NT2/D1 (cell line): ENCODE data around the gene GOLGB1.

Experiments used
- SUZ12 ChIP-seq: IDR thresholded peaks from 2 replicates; pipeline ENCODE4 v1.6.1; 2011; ENCODE audit not compliant: insufficient read length, insufficient read depth; ENCODE audit errors: extremely low read depth
- YY1 ChIP-seq: IDR thresholded peaks from 2 replicates; pipeline ENCODE4 v1.6.1; 2011; ENCODE audit not compliant: insufficient read length, insufficient read depth
- ZNF274 ChIP-seq: IDR thresholded peaks from 2 replicates; pipeline ENCODE4 v1.6.1; 2011; ENCODE audit warnings: mild to moderate bottlenecking, low read depth, low read length

- no peak for TF ChIP-seq ZNF274
- TF ChIP-seq YY1, result no peak
- no peak for TF ChIP-seq SUZ12
Observed at GRCh38 chr3:121629601-121630000, 119.9 kb downstream of the GOLGB1 start.
